ENCODE measurements around the gene RAF1.
"Not testable (repeated sequence)": the region's sequence is repeated elsewhere in the genome, so short reads cannot be mapped to it uniquely, and the experiment has no call there.

RAF1 gene

GRCh38 chr3:12661926-12662592, 1.9 kb downstream of the RAF1 start:
- H3K18ac ChIP-seq (ENCODE audit: low read length) = no peak overlapping the region
- H3K4me2 ChIP-seq (ENCODE audit: low read length) = peak overlapping the region; percentile 6
- no peak overlapping the region for H2BK120ac ChIP-seq (ENCODE audit: low read depth, low read length)
- no peak overlapping the region for H3K4ac ChIP-seq (ENCODE audit: low read depth, low read length)
- H3K4me3 ChIP-seq (ENCODE audit: low read length) = peak overlapping the region; percentile 98
- H3K56ac ChIP-seq (ENCODE audit: low read length) = peak overlapping the region; percentile 98
- no peak overlapping the region for H4K5ac ChIP-seq (ENCODE audit: low read length)
- H2AK5ac ChIP-seq (ENCODE audit: low read length) = no peak overlapping the region
- no peaks in the 10 kb centered on the region for H3K27me3 ChIP-seq (ENCODE audit: insufficient read depth, low read length, poor library complexity)
- no peak overlapping the region for H3K23ac ChIP-seq (ENCODE audit: low read length)
- no peak overlapping the region for H2BK5ac ChIP-seq (ENCODE audit: low read length)
- H3K9ac ChIP-seq (ENCODE audit: low read length) = peak overlapping the region; percentile 98
- peaks cover 60% of the 10 kb centered on the region for H3K79me2 ChIP-seq (ENCODE audit: control insufficient read depth, insufficient read depth, low read length)
- no peaks in the 10 kb centered on the region for H3K79me1 ChIP-seq (ENCODE audit: low read length)
- H4K8ac ChIP-seq (ENCODE audit: low read depth, low read length) = no peak overlapping the region
- DNase-seq = no peak
- H3K4me1 ChIP-seq (ENCODE audit: control insufficient read depth, low read depth, low read length) = no peaks in the 10 kb centered on the region
- no peak overlapping the region for H3K27ac ChIP-seq (ENCODE audit: low read depth, low read length)
- no CpG with 5 or more reads among the region's 5 CpGs for WGBS (ENCODE audit: extremely low coverage, insufficient coverage, low lambda C conversion rate)
- H2BK15ac ChIP-seq (replicated peaks; ENCODE audit: low read depth) = no peak overlapping the region
- H3K36me3 ChIP-seq (ENCODE audit: control insufficient read depth, insufficient read depth, low read length) = no peaks in the 10 kb centered on the region

GRCh38 chr3:12661375-12661774, 2.5 kb downstream of the RAF1 start:
- H4K5ac ChIP-seq (ENCODE audit: low read length); H3K4me1 ChIP-seq (ENCODE audit: control insufficient read depth, low read depth, low read length); H3K4me2 ChIP-seq (ENCODE audit: low read length); H3K18ac ChIP-seq (ENCODE audit: low read length); H2BK120ac ChIP-seq (ENCODE audit: low read depth, low read length); H3K4ac ChIP-seq (ENCODE audit: low read depth, low read length); H3K23ac ChIP-seq (ENCODE audit: low read length); H3K27me3 ChIP-seq (ENCODE audit: insufficient read depth, low read length, poor library complexity); H2BK15ac ChIP-seq (replicated peaks; ENCODE audit: low read depth); H3K56ac ChIP-seq (ENCODE audit: low read length); H2BK5ac ChIP-seq (ENCODE audit: low read length); DNase-seq; H3K79me1 ChIP-seq (ENCODE audit: low read length); H3K4me3 ChIP-seq (ENCODE audit: low read length); H2AK5ac ChIP-seq (ENCODE audit: low read length); H3K27ac ChIP-seq (ENCODE audit: low read depth, low read length); H3K9ac ChIP-seq (ENCODE audit: low read length); H3K36me3 ChIP-seq (ENCODE audit: control insufficient read depth, insufficient read depth, low read length); H4K8ac ChIP-seq (ENCODE audit: low read depth, low read length): not testable (repeated sequence)
- H3K79me2 ChIP-seq (ENCODE audit: control insufficient read depth, insufficient read depth, low read length) = peaks cover 67% of the 10 kb centered on the region
- WGBS (ENCODE audit: extremely low coverage, insufficient coverage, low lambda C conversion rate) = no CpG with 5 or more reads among the region's 13 CpGs

GRCh38 chr3:12660196-12660595, 3.7 kb downstream of the RAF1 start:
- Histone ChIP-seq H3K27ac (ENCODE audit: low read depth, low read length) (no peak overlapping the region), H2BK15ac (replicated peaks; ENCODE audit: low read depth) (no peak overlapping the region), H2AK5ac (ENCODE audit: low read length) (no peak overlapping the region), H3K36me3 (ENCODE audit: control insufficient read depth, insufficient read depth, low read length) (no peaks in the 10 kb centered on the region), H3K18ac (ENCODE audit: low read length) (peak overlapping the region; percentile 23), H4K8ac (ENCODE audit: low read depth, low read length) (no peak overlapping the region), H3K9ac (ENCODE audit: low read length) (no peak overlapping the region), H3K27me3 (ENCODE audit: insufficient read depth, low read length, poor library complexity) (no peaks in the 10 kb centered on the region), H3K56ac (ENCODE audit: low read length) (no peak overlapping the region), H3K79me2 (ENCODE audit: control insufficient read depth, insufficient read depth, low read length) (peaks cover 78% of the 10 kb centered on the region), H2BK120ac (ENCODE audit: low read depth, low read length) (no peak overlapping the region), H4K5ac (ENCODE audit: low read length) (no peak overlapping the region), H2BK5ac (ENCODE audit: low read length) (no peak overlapping the region), H3K23ac (ENCODE audit: low read length) (no peak overlapping the region), H3K4ac (ENCODE audit: low read depth, low read length) (no peak overlapping the region), H3K4me1 (ENCODE audit: control insufficient read depth, low read depth, low read length) (no peaks in the 10 kb centered on the region), H3K4me2 (ENCODE audit: low read length) (no peak overlapping the region), H3K4me3 (ENCODE audit: low read length) (no peak overlapping the region), H3K79me1 (ENCODE audit: low read length) (no peaks in the 10 kb centered on the region)
- no CpG with 5 or more reads among the region's 2 CpGs for WGBS (ENCODE audit: extremely low coverage, insufficient coverage, low lambda C conversion rate)
- no peak for DNase-seq

DNA sequence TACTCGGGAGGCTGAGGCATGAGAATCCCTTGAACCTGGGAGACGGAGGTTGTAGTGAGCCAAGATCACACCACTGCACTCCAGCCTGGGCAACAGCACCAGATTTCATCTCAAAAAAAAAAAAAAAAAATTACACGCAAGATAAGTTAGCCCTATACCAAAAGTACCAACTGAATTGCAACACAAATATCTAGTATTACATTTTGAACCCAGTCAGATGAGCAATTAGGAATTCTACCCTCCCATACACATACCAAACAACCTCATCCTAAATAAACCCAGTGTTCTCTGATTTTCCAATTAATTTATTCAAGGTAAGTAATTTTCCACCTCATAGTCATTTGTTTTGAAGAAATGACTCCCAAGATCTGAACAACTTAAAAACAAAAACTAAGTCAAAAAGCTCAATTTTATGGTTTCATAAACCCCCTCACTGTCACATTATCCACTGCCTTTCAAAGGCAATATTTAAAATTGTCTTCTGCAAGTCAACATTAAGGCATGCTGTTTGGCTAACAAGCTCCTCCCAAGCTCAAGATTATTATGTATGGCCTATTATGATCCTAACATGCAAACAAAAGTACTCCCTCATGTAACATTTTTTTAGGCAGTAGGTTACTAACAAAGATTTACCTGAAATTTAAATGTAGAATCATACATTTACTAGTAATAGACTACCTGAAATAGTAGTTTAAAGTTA, 4.5 kb downstream of the RAF1 start:
- no peak overlapping the region for H3K4me2 ChIP-seq (ENCODE audit: low read length)
- no peak for DNase-seq
- H4K5ac ChIP-seq (ENCODE audit: low read length) = no peak overlapping the region
- no peak overlapping the region for H3K56ac ChIP-seq (ENCODE audit: low read length)
- no peak overlapping the region for H2BK15ac ChIP-seq (replicated peaks; ENCODE audit: low read depth)
- H3K27me3 ChIP-seq (ENCODE audit: insufficient read depth, low read length, poor library complexity) = no peaks in the 10 kb centered on the region
- no peak overlapping the region for H2BK120ac ChIP-seq (ENCODE audit: low read depth, low read length)
- no peak overlapping the region for H3K4me3 ChIP-seq (ENCODE audit: low read length)
- H3K27ac ChIP-seq (ENCODE audit: low read depth, low read length) = no peak overlapping the region
- H3K79me1 ChIP-seq (ENCODE audit: low read length) = no peaks in the 10 kb centered on the region
- peaks cover 83% of the 10 kb centered on the region for H3K79me2 ChIP-seq (ENCODE audit: control insufficient read depth, insufficient read depth, low read length)
- no peak overlapping the region for H2AK5ac ChIP-seq (ENCODE audit: low read length)
- no peaks in the 10 kb centered on the region for H3K4me1 ChIP-seq (ENCODE audit: control insufficient read depth, low read depth, low read length)
- no peak overlapping the region for H4K8ac ChIP-seq (ENCODE audit: low read depth, low read length)
- no peaks in the 10 kb centered on the region for H3K36me3 ChIP-seq (ENCODE audit: control insufficient read depth, insufficient read depth, low read length)
- no peak overlapping the region for H3K4ac ChIP-seq (ENCODE audit: low read depth, low read length)
- no peak overlapping the region for H3K9ac ChIP-seq (ENCODE audit: low read length)
- H3K23ac ChIP-seq (ENCODE audit: low read length) = no peak overlapping the region
- no peak overlapping the region for H3K18ac ChIP-seq (ENCODE audit: low read length)
- H2BK5ac ChIP-seq (ENCODE audit: low read length) = no peak overlapping the region
- no CpG with 5 or more reads among the region's 3 CpGs for WGBS (ENCODE audit: extremely low coverage, insufficient coverage, low lambda C conversion rate)

DNA sequence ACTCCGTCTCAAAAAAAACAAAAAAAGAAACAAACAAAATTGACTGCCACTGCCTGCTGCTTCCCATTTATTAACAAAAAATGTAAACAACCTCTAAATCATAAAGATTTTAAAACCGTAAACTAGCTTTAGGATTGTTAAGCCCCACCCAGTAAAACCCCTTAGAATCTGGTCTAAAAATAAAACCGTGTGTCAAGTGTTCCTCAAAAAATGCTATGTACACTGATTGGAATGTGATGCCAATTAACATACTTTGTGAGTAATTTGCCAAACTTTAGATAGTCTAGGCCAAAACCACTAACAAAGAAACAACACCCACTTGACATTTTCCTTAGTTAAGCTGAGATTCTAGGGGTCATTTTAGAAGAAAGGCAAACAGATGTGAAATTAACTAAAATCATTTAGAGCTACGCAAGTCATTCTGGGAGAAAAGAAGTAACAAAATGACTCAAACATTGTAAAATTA, 5.3 kb downstream of the RAF1 start:
- Histone ChIP-seq H3K4ac (ENCODE audit: low read depth, low read length) (no peak overlapping the region), H3K18ac (ENCODE audit: low read length) (no peak overlapping the region), H3K4me3 (ENCODE audit: low read length) (no peak overlapping the region), H3K23ac (ENCODE audit: low read length) (no peak overlapping the region), H3K4me2 (ENCODE audit: low read length) (no peak overlapping the region), H3K27me3 (ENCODE audit: insufficient read depth, low read length, poor library complexity) (no peaks in the 10 kb centered on the region), H3K36me3 (ENCODE audit: control insufficient read depth, insufficient read depth, low read length) (no peaks in the 10 kb centered on the region), H2AK5ac (ENCODE audit: low read length) (no peak overlapping the region), H3K4me1 (ENCODE audit: control insufficient read depth, low read depth, low read length) (no peaks in the 10 kb centered on the region), H3K79me2 (ENCODE audit: control insufficient read depth, insufficient read depth, low read length) (peaks cover 90% of the 10 kb centered on the region), H3K27ac (ENCODE audit: low read depth, low read length) (no peak overlapping the region), H3K9ac (ENCODE audit: low read length) (no peak overlapping the region), H4K8ac (ENCODE audit: low read depth, low read length) (no peak overlapping the region), H4K5ac (ENCODE audit: low read length) (no peak overlapping the region), H3K56ac (ENCODE audit: low read length) (no peak overlapping the region), H2BK5ac (ENCODE audit: low read length) (no peak overlapping the region), H2BK15ac (replicated peaks; ENCODE audit: low read depth) (no peak overlapping the region), H2BK120ac (ENCODE audit: low read depth, low read length) (no peak overlapping the region), H3K79me1 (ENCODE audit: low read length) (no peaks in the 10 kb centered on the region)
- WGBS (ENCODE audit: extremely low coverage, insufficient coverage, low lambda C conversion rate) = no CpG with 5 or more reads among the region's 4 CpGs
- no peak for DNase-seq
